Right kidney (tissue), 1 donor: Measurements from ENCODE around the gene SLC4A4.

ENCODE experiments used
- DNase-seq: peaks from one replicate; pipeline ENCODE4 v3.0.0-alpha.2; 2016

Gene SLC4A4

GRCh38 chr4:71472946-71473345, 134.1 kb downstream of the SLC4A4 start:
- DNase-seq, result no peak

GRCh38 chr4:71473541-71474240, 134.9 kb downstream of the SLC4A4 start:
- DNase-seq, result no peak

- DNase-seq, result no peak
These were observed 135.9 kb downstream of the SLC4A4 start for GRCh38 chr4:71474731-71475130.

- no peak for DNase-seq
These were observed 137.4 kb downstream of the SLC4A4 start for GRCh38 chr4:71476240-71476639.

GRCh38 chr4:71486550-71487343, 147.9 kb downstream of the SLC4A4 start:
- no peak for DNase-seq

GRCh38 chr4:71487344-71487920, 148.6 kb downstream of the SLC4A4 start:
- DNase-seq, result peak; percentile 15

- DNase-seq, result no peak
These were observed 155.7 kb downstream of the SLC4A4 start for GRCh38 chr4:71494539-71494938.

GRCh38 chr4:71495454-71495853, 156.6 kb downstream of the SLC4A4 start:
- no peak for DNase-seq

- DNase-seq, result no peak
These were observed 158.3 kb downstream of the SLC4A4 start for GRCh38 chr4:71497078-71497477.

GRCh38 chr4:71498002-71498401, 159.2 kb downstream of the SLC4A4 start:
- no peak for DNase-seq

- no peak for DNase-seq
These were observed 159.8 kb downstream of the SLC4A4 start for GRCh38 chr4:71498625-71499024.

- DNase-seq, result no peak
These were observed 163.2 kb downstream of the SLC4A4 start for GRCh38 chr4:71501992-71502391.

- DNase-seq, result no peak
These were observed 179.6 kb downstream of the SLC4A4 start for GRCh38 chr4:71518283-71518989.

GRCh38 chr4:71520308-71520707, 181.5 kb downstream of the SLC4A4 start:
- no peak for DNase-seq

GRCh38 chr4:71520850-71521249, 182.0 kb downstream of the SLC4A4 start:
- DNase-seq, result no peak

GRCh38 chr4:71524756-71525155, 185.9 kb downstream of the SLC4A4 start:
- no peak for DNase-seq

- no peak for DNase-seq
These were observed 188.0 kb downstream of the SLC4A4 start for GRCh38 chr4:71526637-71527406.

GRCh38 chr4:71532407-71532806, 193.6 kb downstream of the SLC4A4 start:
- DNase-seq, result no peak

- no peak for DNase-seq
These were observed 194.3 kb downstream of the SLC4A4 start for GRCh38 chr4:71533121-71533520.

GRCh38 chr4:71537551-71538065, 198.8 kb downstream of the SLC4A4 start:
- no peak for DNase-seq

GRCh38 chr4:71538528-71538927, 199.7 kb downstream of the SLC4A4 start:
- no peak for DNase-seq

GRCh38 chr4:71540749-71541269, 202.0 kb downstream of the SLC4A4 start:
- no peak for DNase-seq
